H9 (cell line): ENCODE measurements around the gene CDK2AP2. TPM values are rescaled to one million over a fixed set of nuclear protein-coding genes. Genes with fewer than 3 reads are reported as not detected.

ENCODE experiments used
- DNase-seq: peaks from one replicate; pipeline ENCODE4 v3.0.0-alpha.2; 2017
- H2AFZ ChIP-seq: one replicate; pipeline ENCODE4 v1.6.1; 2013; ENCODE audit warnings: mild to moderate bottlenecking, low read length, control low read depth, moderate library complexity
- H2AK5ac ChIP-seq: 2 replicates; pipeline ENCODE4 v1.6.1; 2013; ENCODE audit warnings: low read length, control low read depth, mixed read lengths; ENCODE audit not compliant: insufficient read length
- H2BK120ac ChIP-seq: one replicate; pipeline ENCODE4 v1.6.1; 2013; ENCODE audit warnings: low read depth, mild to moderate bottlenecking, low read length, control low read depth, inconsistent platforms; ENCODE audit not compliant: poor library complexity, severe bottlenecking
- H2BK12ac ChIP-seq: 2 replicates; pipeline ENCODE4 v1.6.1; 2013; ENCODE audit warnings: low read length, control low read depth, mixed read lengths, low read depth; ENCODE audit not compliant: insufficient read length
- H2BK15ac ChIP-seq: 2 replicates; pipeline ENCODE4 v1.6.1; 2013; ENCODE audit warnings: low read depth, low read length, control low read depth
- H2BK20ac ChIP-seq: one replicate; pipeline ENCODE4 v1.6.1; 2013; ENCODE audit warnings: low read depth, mild to moderate bottlenecking, low read length, control low read depth, inconsistent platforms; ENCODE audit not compliant: poor library complexity, severe bottlenecking
- H2BK5ac ChIP-seq: 2 replicates; pipeline ENCODE4 v1.6.1; 2013; ENCODE audit warnings: low read length, control low read depth, mixed read lengths; ENCODE audit not compliant: insufficient read length
- H3K14ac ChIP-seq: 2 replicates; pipeline ENCODE4 v1.6.1; 2013; ENCODE audit warnings: low read length, control low read depth; ENCODE audit not compliant: insufficient read depth
- H3K18ac ChIP-seq: 2 replicates; pipeline ENCODE4 v1.6.1; 2013; ENCODE audit warnings: low read depth, mild to moderate bottlenecking, mixed read lengths, low read length, control low read depth; ENCODE audit not compliant: insufficient read length
- H3K23ac ChIP-seq: 2 replicates; pipeline ENCODE4 v1.6.1; 2013; ENCODE audit warnings: low read length, control low read depth, mixed read lengths, low read depth; ENCODE audit not compliant: insufficient read length
- H3K23me2 ChIP-seq: 2 replicates; pipeline ENCODE4 v1.6.1; 2013; ENCODE audit warnings: low read depth, mild to moderate bottlenecking, mixed read lengths, low read length, control low read depth; ENCODE audit not compliant: insufficient read length, poor library complexity, severe bottlenecking
- H3K27ac ChIP-seq: 2 replicates; pipeline ENCODE4 v1.5.1; 2013; ENCODE audit warnings: low read length, control low read depth, mixed read lengths, low read depth; ENCODE audit not compliant: insufficient read length
- H3K27me3 ChIP-seq: 2 replicates; pipeline ENCODE4 v1.6.1; 2013; ENCODE audit warnings: low read length, control low read depth, inconsistent platforms; ENCODE audit not compliant: insufficient read depth
- H3K4ac ChIP-seq: 2 replicates; pipeline ENCODE4 v1.6.1; 2013; ENCODE audit warnings: low read depth, mild to moderate bottlenecking, control low read depth, inconsistent platforms, low read length, moderate library complexity
- H3K4me1 ChIP-seq: 2 replicates; pipeline ENCODE4 v1.6.1; 2013; ENCODE audit warnings: low read length, control low read depth, inconsistent platforms; ENCODE audit not compliant: insufficient read depth
- H3K4me2 ChIP-seq: 2 replicates; pipeline ENCODE4 v1.6.1; 2013; ENCODE audit warnings: low read length, control low read depth, mixed read lengths; ENCODE audit not compliant: insufficient read length, insufficient read depth
- H3K56ac ChIP-seq: 2 replicates; pipeline ENCODE4 v1.6.1; 2013; ENCODE audit warnings: low read depth, mild to moderate bottlenecking, mixed read lengths, low read length, control low read depth; ENCODE audit not compliant: insufficient read length
- H3K79me1 ChIP-seq: 2 replicates; pipeline ENCODE4 v1.6.1; 2013; ENCODE audit warnings: low read depth, mild to moderate bottlenecking, moderate library complexity, low read length, control low read depth, inconsistent platforms; ENCODE audit not compliant: insufficient read depth, poor library complexity, severe bottlenecking
- H3K79me2 ChIP-seq: 2 replicates; pipeline ENCODE4 v1.6.1; 2013; ENCODE audit warnings: low read length, control low read depth, inconsistent platforms; ENCODE audit not compliant: insufficient read depth
- H3K9ac ChIP-seq: 2 replicates; pipeline ENCODE4 v1.6.1; 2013; ENCODE audit warnings: low read length, control low read depth, mixed read lengths; ENCODE audit not compliant: insufficient read length; ENCODE audit errors: extremely low read depth
- H3K9me3 ChIP-seq: one replicate; pipeline ENCODE4 v1.6.1; 2013; ENCODE audit warnings: low read depth, low read length, inconsistent platforms; ENCODE audit not compliant: control insufficient read depth
- H3T11ph ChIP-seq: one replicate; pipeline ENCODE4 v1.6.1; 2013; ENCODE audit warnings: mild to moderate bottlenecking, low read length, control low read depth, inconsistent platforms
- H4K20me1 ChIP-seq: one replicate; pipeline ENCODE4 v1.6.1; 2013; ENCODE audit not compliant: control insufficient read depth, insufficient read length, insufficient read depth
- H4K5ac ChIP-seq: 2 replicates; pipeline ENCODE4 v1.6.1; 2013; ENCODE audit warnings: low read depth, mild to moderate bottlenecking, mixed read lengths, low read length, control low read depth; ENCODE audit not compliant: insufficient read length
- H4K8ac ChIP-seq: replicated peaks from 2 replicates; pipeline ENCODE4 v1.6.1; 2013; ENCODE audit warnings: low read length, control low read depth, mixed read lengths, low read depth; ENCODE audit not compliant: insufficient read length
- H4K91ac ChIP-seq: 2 replicates; pipeline ENCODE4 v1.6.1; 2013; ENCODE audit warnings: low read depth, mild to moderate bottlenecking, moderate library complexity, mixed read lengths, low read length, control low read depth; ENCODE audit not compliant: insufficient read length
- H3K27ac Mint-ChIP-seq, 3 experiments: 2 replicates in 2 of 3; 3 replicates in 1 of 3; pipeline ENCODE4 v1.8.0; 2020 to 2021; ENCODE audit warnings: mixed read lengths in 3 of 3, mild to moderate bottlenecking in 1 of 3, moderate library complexity in 1 of 3
- H3K27me3 Mint-ChIP-seq: 2 replicates; pipeline ENCODE4 v1.8.0; 2021; ENCODE audit warnings: low read depth, mild to moderate bottlenecking, moderate library complexity, mixed read lengths
- H3K36me3 Mint-ChIP-seq, 3 experiments: 2 replicates in 2 of 3; 3 replicates in 1 of 3; pipeline ENCODE4 v1.8.0; 2020 to 2021; ENCODE audit warnings: low read depth in 3 of 3, mixed read lengths in 3 of 3; ENCODE audit not compliant: insufficient read depth in 1 of 3
- H3K4me1 Mint-ChIP-seq, 2 experiments: 2 replicates each; pipeline ENCODE4 v1.8.0; 2020; ENCODE audit warnings: mixed read lengths in 2 of 2
- H3K4me3 Mint-ChIP-seq, 2 experiments: 2 replicates in 1 of 2; 3 replicates in 1 of 2; pipeline ENCODE4 v1.8.0; 2020 to 2021; ENCODE audit warnings: mild to moderate bottlenecking in 2 of 2, mixed read lengths in 2 of 2, moderate library complexity in 1 of 2
- H3K9me3 Mint-ChIP-seq, 2 experiments: 2 replicates in 1 of 2; 3 replicates in 1 of 2; pipeline ENCODE4 v1.8.0; 2020; ENCODE audit warnings: mild to moderate bottlenecking in 2 of 2, mixed read lengths in 2 of 2, moderate library complexity in 1 of 2
- CTCF ChIP-seq: fragments of 200-600 bp; sonication (generic); conservative IDR thresholded peaks from 3 replicates; pipeline ENCODE4 v1.8.0; 2021; ENCODE audit warnings: antibody characterized with exemption, mild to moderate bottlenecking
- WGBS: extraction: QIAGEN DNeasy Blood & Tissue Kit; methylation state at CpG from one replicate; pipeline ENCODE4 v1.1.7; 2013; ENCODE audit warnings: missing lambda C conversion rate, low lambda C conversion rate, mixed read lengths; ENCODE audit not compliant: insufficient read length; ENCODE audit errors: extremely low coverage; 5-methylcytosine and 5-hydroxymethylcytosine counted together
- total RNA-seq: library from RNA; stranded (reverse); gene quantifications from 2 replicates; pipeline ENCODE4 v1.2.1, GENCODE V29; 2021

CDK2AP2 gene
- total RNA-seq, 1 experiment from 2014 or later, result 36.1 TPM

- no peak overlapping the region for H3K18ac ChIP-seq
- no peak overlapping the region for H3K14ac ChIP-seq
- no peak overlapping the region for H2BK20ac ChIP-seq
- H2BK15ac ChIP-seq, result no peak overlapping the region
- WGBS, result no CpG with 5 or more reads among the region's 19 CpGs
- H3K4me2 ChIP-seq, result no peak overlapping the region
- no peaks in the 10 kb centered on the region for H3K23me2 ChIP-seq
- DNase-seq, result no peak
- no peaks in the 10 kb centered on the region for H3K4me1 ChIP-seq
- no peak for TF ChIP-seq CTCF
- no peak overlapping the region for H3K23ac ChIP-seq
- H3K27ac ChIP-seq, result no peak overlapping the region
- H4K20me1 ChIP-seq, result no peaks in the 10 kb centered on the region
- H4K8ac ChIP-seq, result no peak overlapping the region
- H2BK12ac ChIP-seq, result no peak overlapping the region
- no peak overlapping the region for H2BK5ac ChIP-seq
- H4K5ac ChIP-seq, result no peak overlapping the region
- no peaks in the 10 kb centered on the region for H3K27me3 ChIP-seq
- Mint-ChIP-seq H3K36me3 (peaks cover 4 to 36% (median 20%) of the 10 kb centered on the region in 3 experiments; a peak in 6 of 7 replicates), H3K4me3 (no peak overlapping the region), H3K4me1 (no peaks in the 10 kb centered on the region), H3K9me3 (no peaks in the 10 kb centered on the region), H3K27me3 (no peaks in the 10 kb centered on the region), H3K27ac (no peak overlapping the region)
- H3K56ac ChIP-seq, result no peak overlapping the region
- H3K4ac ChIP-seq, result no peak overlapping the region
- no peaks in the 10 kb centered on the region for H3K79me1 ChIP-seq
- no peak overlapping the region for H3T11ph ChIP-seq
- no peaks in the 10 kb centered on the region for H3K79me2 ChIP-seq
- H3K9me3 ChIP-seq, result no peaks in the 10 kb centered on the region
- H2BK120ac ChIP-seq, result no peak overlapping the region
- no peak overlapping the region for H2AK5ac ChIP-seq
- H2AFZ ChIP-seq, result no peak overlapping the region
- no peak overlapping the region for H4K91ac ChIP-seq
- H3K9ac ChIP-seq, result no peak overlapping the region
Measured at GRCh38 chr11:67492069-67492727, 15.8 kb downstream of the CDK2AP2 start.
